HG03575 (cell line): Measurements from ENCODE around the gene TPRX1.
"Not testable (repeated sequence)": the region's sequence is repeated elsewhere in the genome, so short reads cannot be mapped to it uniquely, and the experiment has no call there.

Experiments
- ATAC-seq: cut with Tn5 transposase; IDR thresholded peaks from one replicate; pipeline ENCODE4 v1.9.1; 2021; ENCODE audit not compliant: unreplicated experiment, insufficient number of reproducible peaks, low FRiP score; ENCODE audit errors: extremely low read depth

The TPRX1 gene

GRCh38 chr19:47777245-47778048 is 26.9 kb downstream of the TPRX1 start:
- not testable (repeated sequence) for ATAC-seq

GRCh38 chr19:47776568-47776967 is 27.8 kb downstream of the TPRX1 start:
- no peak for ATAC-seq

GRCh38 chr19:47771291-47771690 is 33.1 kb downstream of the TPRX1 start:
- ATAC-seq: not testable (repeated sequence)

GRCh38 chr19:47769534-47769933 is 34.8 kb downstream of the TPRX1 start:
- no peak for ATAC-seq

- no peak for ATAC-seq
These were observed 35.7 kb downstream of the TPRX1 start for GRCh38 chr19:47768604-47769003.

GRCh38 chr19:47767349-47767748 is 37.0 kb downstream of the TPRX1 start:
- ATAC-seq: no peak

- ATAC-seq: no peak
These were observed 37.7 kb downstream of the TPRX1 start for GRCh38 chr19:47766670-47767069.

- ATAC-seq: no peak
These were observed 38.1 kb downstream of the TPRX1 start for GRCh38 chr19:47766359-47766620.

- no peak for ATAC-seq
These were observed 38.6 kb downstream of the TPRX1 start for GRCh38 chr19:47765523-47766358.

- ATAC-seq: not testable (repeated sequence)
These were observed 39.6 kb downstream of the TPRX1 start for GRCh38 chr19:47764705-47765104.

GRCh38 chr19:47762615-47763308 is 41.6 kb downstream of the TPRX1 start:
- ATAC-seq: no peak

GRCh38 chr19:47762151-47762550 is 42.2 kb downstream of the TPRX1 start:
- no peak for ATAC-seq

- ATAC-seq: no peak
These were observed 42.8 kb downstream of the TPRX1 start for GRCh38 chr19:47761566-47761965.

GRCh38 chr19:47760632-47760999 is 43.7 kb downstream of the TPRX1 start:
- ATAC-seq: no peak

GRCh38 chr19:47758443-47758804 is 45.9 kb downstream of the TPRX1 start:
- ATAC-seq: no peak

- no peak for ATAC-seq
These were observed 46.5 kb downstream of the TPRX1 start for GRCh38 chr19:47757617-47758442.

GRCh38 chr19:47756953-47757608 is 47.3 kb downstream of the TPRX1 start:
- ATAC-seq: no peak

GRCh38 chr19:47756627-47756929 is 47.8 kb downstream of the TPRX1 start:
- no peak for ATAC-seq
